ENCODE data around the gene PKM. TPM values are rescaled to one million over a fixed set of nuclear protein-coding genes. Genes with fewer than 3 reads are reported as not detected.
A peak's percentile ranks its signal among the peaks of the same experiment; 100 is the strongest.

PKM gene
- total RNA-seq, 1 experiment from 2014 or later: 1,252 TPM

- in situ Hi-C loops (cut with HindIII; ENCODE audit: low pct_unique_long_range_greater_than_20kb, low sequenced_read_pairs): no loop called here
- no peak for DNase-seq (ENCODE audit: low read depth, low spot score)
Observed at GRCh38 chr15:72170691-72171090, 60.3 kb downstream of the PKM start.

- in situ Hi-C loops (cut with HindIII; ENCODE audit: low pct_unique_long_range_greater_than_20kb, low sequenced_read_pairs): no loop called here
- no peak for DNase-seq (ENCODE audit: low read depth, low spot score)
Observed at GRCh38 chr15:72169921-72170611, 60.9 kb downstream of the PKM start.

GRCh38 chr15:72169236-72169920 lies 61.6 kb downstream of the PKM start:
- DNase-seq (ENCODE audit: low read depth, low spot score): no peak
- in situ Hi-C loops (cut with HindIII; ENCODE audit: low pct_unique_long_range_greater_than_20kb, low sequenced_read_pairs): no loop called here

- in situ Hi-C loops (cut with HindIII; ENCODE audit: low pct_unique_long_range_greater_than_20kb, low sequenced_read_pairs): no loop called here
- no peak for DNase-seq (ENCODE audit: low read depth, low spot score)
Observed at GRCh38 chr15:72168808-72169190, 62.2 kb downstream of the PKM start.

- in situ Hi-C loops (cut with HindIII; ENCODE audit: low pct_unique_long_range_greater_than_20kb, low sequenced_read_pairs): no loop called here
Observed at GRCh38 chr15:72168131-72168807, 62.7 kb downstream of the PKM start.

GRCh38 chr15:72167445-72167844 lies 63.5 kb downstream of the PKM start:
- DNase-seq (ENCODE audit: low read depth, low spot score): no peak
- in situ Hi-C loops (cut with HindIII; ENCODE audit: low pct_unique_long_range_greater_than_20kb, low sequenced_read_pairs): no loop called here

More at GRCh38 chr15:72168131-72168807, 62.7 kb downstream of the PKM start:
- no peak for DNase-seq (ENCODE audit: low read depth, low spot score)

DNA sequence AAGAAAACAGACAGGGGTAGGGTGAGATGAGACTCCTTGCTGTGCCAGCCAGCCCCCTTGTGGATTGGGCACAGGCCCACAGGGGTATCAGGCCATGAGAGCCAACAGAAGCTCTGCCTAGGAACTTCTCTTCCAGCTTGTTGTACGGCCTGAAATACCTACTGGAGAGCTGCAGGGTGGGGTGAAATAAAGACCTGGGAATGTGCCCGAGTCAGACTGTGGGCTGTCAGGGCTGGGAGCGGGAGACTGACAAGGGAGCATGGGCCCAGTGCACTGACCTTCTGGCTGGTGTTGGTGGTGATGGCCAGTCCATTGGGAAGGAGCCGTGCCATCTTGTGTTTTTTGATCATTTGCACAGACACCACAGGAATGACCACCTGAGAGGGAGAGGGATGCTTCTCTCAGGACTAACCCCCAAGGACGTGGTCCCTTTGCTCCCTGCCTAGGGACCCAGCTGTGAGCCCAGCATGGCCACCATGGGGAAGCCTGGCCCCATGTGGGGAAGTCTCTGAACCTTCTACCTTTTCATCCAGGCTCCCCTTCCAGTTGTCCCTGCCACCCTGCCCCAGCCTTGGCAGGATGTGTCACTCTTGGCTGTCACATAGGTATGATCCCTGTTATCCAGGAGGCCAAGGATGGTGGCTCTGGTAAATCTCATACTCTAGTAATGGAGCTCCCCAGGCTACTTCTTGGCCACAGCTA lies 64.1 kb downstream of the PKM start:
- in situ Hi-C loops (cut with HindIII; ENCODE audit: low pct_unique_long_range_greater_than_20kb, low sequenced_read_pairs): no loop called here

GRCh38 chr15:72163719-72164118 lies 67.3 kb downstream of the PKM start:
- no peak for DNase-seq (ENCODE audit: low read depth, low spot score)
- in situ Hi-C loops (cut with HindIII; ENCODE audit: low pct_unique_long_range_greater_than_20kb, low sequenced_read_pairs): no loop called here

More for the DNA sequence above, 64.1 kb downstream of the PKM start:
- DNase-seq (ENCODE audit: low read depth, low spot score): no peak

- in situ Hi-C loops (cut with HindIII; ENCODE audit: low pct_unique_long_range_greater_than_20kb, low sequenced_read_pairs): no loop called here
Observed at GRCh38 chr15:72162569-72162968, 68.4 kb downstream of the PKM start.

GRCh38 chr15:72161361-72162132 lies 69.4 kb downstream of the PKM start:
- in situ Hi-C loops (cut with HindIII; ENCODE audit: low pct_unique_long_range_greater_than_20kb, low sequenced_read_pairs): no loop called here
- no peak for DNase-seq (ENCODE audit: low read depth, low spot score)

More at GRCh38 chr15:72162569-72162968, 68.4 kb downstream of the PKM start:
- DNase-seq (ENCODE audit: low read depth, low spot score): no peak

DNA sequence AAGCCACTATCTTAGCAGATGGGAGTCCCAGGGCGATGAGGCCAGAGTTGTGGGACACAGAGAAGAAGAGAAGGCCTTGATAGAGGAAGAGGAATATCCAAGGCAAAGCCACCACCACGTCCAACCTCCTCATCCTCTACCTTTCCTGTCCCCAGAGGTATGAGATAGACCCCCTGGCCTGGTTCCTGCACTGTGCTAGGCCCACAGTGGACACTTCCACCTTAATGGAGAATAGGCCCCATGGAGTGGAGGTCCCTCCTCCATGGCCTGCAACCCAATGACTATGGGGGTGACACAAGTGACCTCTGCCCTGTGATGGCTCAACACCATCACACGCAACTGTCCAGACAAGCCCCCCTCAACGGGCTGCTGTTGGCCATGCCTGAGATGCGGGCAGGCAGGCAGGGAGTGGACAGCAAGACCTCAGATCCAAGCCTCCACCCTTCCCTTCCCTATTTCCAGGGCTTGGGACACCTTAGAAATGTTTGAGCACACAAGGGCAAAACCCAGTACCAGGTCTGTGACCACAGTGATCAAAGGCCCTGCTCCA lies 70.2 kb downstream of the PKM start:
- in situ Hi-C loops (cut with HindIII; ENCODE audit: low pct_unique_long_range_greater_than_20kb, low sequenced_read_pairs): no loop called here
- no peak for DNase-seq (ENCODE audit: low read depth, low spot score)

DNA sequence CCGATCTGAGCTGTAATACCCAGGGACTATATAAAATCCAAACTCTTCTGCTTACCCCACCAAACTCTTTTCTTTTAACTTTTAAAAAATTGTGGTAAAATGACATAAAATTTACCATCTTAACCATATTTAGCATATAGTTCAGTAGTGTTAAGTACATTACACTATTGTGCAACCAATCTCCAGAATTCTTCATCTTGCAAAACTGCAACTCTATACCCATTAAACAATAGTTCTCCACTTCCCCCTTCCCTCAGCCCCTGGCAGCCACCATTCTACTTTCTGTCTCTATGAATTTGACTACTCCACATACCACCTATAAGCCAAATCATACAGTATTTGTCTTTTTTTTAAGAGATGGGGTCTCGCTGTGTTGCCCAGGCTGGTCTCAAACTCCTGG lies 74.1 kb downstream of the PKM start:
- in situ Hi-C loops (cut with HindIII; ENCODE audit: low pct_unique_long_range_greater_than_20kb, low sequenced_read_pairs): no loop called here
- DNase-seq (ENCODE audit: low read depth, low spot score): no peak

DNA sequence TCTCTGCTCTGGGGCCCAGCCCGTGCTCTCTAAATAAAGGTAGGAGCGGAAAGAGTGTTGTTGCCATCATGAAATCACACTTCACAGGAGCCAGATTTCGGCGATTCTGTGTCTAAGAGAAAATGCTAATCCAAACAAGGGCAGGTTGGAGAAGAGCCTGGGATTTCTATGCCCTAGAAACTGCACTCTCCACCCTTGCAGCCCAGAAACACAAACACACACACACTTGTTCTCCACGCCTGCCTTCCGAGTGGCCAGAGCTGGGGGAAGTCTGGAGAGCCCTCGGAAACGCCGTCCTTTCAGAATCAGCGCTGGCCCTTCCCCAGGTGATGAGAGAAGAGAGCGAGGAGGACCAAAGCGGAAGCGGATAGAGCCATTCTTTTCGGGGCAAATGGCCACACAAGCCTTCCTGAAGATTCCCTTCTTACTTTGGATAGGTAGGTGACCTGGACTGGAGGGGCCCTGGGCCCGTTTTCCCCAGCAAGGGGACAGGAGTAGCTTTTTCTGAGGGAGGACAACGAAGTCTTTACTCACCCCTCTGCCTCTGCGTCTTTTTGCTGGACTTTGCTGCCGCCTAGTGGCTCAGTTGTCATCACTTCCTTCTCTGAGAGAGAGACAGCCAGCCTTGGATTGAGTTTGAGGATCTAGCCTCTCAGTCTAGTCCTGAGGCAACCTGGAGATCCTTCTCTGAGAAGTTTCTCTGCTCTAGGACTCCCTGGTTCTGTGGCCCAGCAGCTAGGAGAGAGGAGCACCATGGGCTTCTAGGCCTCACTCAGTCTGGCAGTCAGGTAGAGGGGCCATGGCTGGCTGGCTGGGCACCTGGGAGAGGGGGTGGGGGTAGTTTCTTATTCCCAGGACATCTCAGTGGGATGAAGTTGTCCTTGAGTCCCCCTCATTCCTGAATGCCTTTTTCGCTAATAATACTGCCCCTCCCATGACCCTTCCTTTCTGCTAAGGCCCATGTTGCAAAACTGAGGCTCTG lies 75.1 kb downstream of the PKM start:
- in situ Hi-C loops (cut with HindIII; ENCODE audit: low pct_unique_long_range_greater_than_20kb, low sequenced_read_pairs): no loop called here
- peak; percentile 89 for DNase-seq (ENCODE audit: low read depth, low spot score)

DNA sequence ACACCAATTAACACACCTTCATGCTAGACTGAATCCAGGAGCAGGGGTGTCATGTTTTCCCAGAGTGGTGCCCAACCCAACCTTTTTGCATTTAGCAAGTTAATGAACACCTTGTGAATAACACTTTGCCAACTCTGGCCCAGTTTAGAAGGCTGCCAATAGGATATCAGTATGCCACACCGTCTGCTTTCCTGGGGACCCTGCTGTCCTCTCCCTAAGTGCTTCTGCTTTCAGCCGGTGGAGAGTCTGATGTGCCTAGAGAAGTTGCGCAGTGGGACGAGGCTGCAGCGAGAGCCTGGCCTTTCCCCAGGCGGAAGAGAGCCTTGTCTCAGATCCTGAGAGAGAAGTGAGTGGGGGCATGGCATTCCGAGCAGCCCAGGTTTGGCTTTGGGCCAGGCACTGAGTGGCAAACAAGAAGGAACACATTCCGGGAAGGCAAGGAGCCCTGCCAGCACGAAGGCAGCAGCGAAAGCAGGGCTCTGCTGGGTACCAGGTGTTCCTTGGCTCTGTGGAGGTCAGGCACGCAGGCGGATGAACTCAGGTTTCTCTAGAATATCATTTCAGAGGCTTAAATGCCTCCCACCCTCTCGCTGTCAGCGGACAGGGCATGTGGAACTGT lies 75.9 kb downstream of the PKM start:
- peak; percentile 10 for DNase-seq (ENCODE audit: low read depth, low spot score)
- in situ Hi-C loops (cut with HindIII; ENCODE audit: low pct_unique_long_range_greater_than_20kb, low sequenced_read_pairs): no loop called here

DNA sequence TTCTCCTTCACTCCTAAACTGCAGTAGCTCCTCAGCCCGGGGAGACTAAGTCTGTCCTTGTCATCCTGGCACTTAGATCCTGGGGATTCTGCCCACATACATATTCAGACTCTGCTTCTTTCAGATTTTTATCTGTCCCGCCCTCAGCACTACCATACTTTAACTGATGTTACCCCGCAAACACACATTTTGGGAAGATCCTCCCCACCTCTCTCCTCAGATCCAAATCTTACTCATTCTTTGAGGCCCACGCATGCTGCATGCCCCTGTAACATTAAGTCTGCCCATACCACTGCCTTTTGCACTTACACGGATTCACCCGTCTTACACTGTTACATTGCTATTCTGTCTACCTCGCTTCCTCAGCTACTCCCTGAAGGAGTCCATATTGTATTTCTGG lies 76.7 kb downstream of the PKM start:
- in situ Hi-C loops (cut with HindIII; ENCODE audit: low pct_unique_long_range_greater_than_20kb, low sequenced_read_pairs): no loop called here
- no peak for DNase-seq (ENCODE audit: low read depth, low spot score)

Data from SK-MEL-5 (cell line).